ENCODE data around the gene MID1. TPM values are rescaled to one million over a fixed set of nuclear protein-coding genes. Genes with fewer than 3 reads are reported as not detected.

Gene MID1
- polyA plus RNA-seq, 1 donor: 22.2 TPM

DNA sequence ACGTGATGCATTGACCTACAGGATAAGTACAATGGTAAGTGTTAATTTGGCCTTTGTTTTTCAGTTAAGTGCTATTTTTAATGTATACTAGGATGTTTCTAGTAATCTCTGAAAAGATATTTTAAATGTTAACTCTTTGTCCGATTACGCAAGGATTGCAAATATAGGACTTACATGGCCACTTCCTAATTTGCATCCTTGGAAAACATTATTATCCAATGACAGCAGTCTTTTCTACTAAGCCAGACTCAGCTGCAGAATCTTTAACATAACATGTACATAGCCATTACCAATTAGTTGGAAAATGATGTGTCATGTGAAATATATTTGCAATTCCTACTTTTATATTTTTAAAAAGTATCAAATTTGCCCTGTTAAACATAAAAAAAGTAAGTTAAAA, 124.7 kb downstream of the MID1 start:
- DNase-seq (ENCODE audit: low read depth): no peak

DNA sequence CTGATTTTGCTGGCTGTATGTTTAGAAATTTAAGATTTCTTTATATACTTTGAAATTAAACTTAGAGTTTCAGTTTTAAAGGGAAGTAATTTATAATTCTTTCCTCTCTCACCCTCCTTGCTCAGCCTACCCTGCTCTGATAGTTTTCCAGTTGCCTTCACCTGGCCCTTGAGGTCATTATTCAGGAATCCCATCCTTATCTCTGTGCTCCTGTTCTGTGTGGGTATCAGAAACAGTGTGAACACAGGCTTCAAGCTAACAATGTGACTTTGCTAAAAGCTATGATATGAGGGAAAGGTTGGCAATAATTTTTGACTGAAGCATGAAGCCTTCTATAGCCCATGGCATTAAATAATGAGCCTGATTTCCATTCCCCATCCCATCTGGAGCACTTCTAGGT, 128.1 kb downstream of the MID1 start:
- DNase-seq (ENCODE audit: low read depth): no peak

DNA sequence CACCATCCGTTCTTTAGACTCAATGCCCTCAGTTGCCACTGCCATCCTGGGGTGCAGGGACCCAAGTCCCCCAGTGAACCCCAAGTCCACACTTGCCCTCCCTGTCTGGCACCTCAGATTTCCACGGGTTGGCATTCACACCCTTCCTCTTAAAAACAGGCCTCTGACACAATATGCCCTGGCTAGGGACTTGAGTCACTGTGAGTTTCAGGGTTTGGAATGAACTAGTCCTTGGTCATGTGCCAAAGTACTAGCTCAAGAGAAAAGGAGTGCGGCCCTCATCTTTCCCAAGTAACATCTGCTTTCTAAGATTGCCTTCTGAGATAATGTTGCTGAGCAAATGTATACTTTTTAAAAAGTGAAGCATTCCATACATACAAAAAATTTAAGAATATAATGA, 134.0 kb downstream of the MID1 start:
- no peak for DNase-seq (ENCODE audit: low read depth)

DNA sequence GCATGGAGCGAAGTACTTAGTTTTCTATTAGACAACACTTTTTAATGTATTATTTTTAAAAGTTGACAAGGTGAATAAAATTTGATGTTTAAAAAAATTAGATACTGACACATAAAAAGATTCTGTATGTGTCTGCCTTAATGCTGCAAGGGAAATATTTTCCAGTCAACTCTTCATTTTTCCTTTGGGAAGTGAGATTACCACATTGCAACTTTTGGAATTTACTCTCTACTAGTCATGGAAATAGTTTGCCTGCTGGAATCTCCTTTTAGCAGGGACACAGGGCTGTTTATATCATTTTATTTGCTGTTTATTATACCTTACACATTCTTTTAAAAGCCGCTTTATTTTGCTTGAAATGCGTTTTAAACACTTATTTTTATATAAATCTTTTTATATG, 135.1 kb downstream of the MID1 start:
- no peak for DNase-seq (ENCODE audit: low read depth)

DNA sequence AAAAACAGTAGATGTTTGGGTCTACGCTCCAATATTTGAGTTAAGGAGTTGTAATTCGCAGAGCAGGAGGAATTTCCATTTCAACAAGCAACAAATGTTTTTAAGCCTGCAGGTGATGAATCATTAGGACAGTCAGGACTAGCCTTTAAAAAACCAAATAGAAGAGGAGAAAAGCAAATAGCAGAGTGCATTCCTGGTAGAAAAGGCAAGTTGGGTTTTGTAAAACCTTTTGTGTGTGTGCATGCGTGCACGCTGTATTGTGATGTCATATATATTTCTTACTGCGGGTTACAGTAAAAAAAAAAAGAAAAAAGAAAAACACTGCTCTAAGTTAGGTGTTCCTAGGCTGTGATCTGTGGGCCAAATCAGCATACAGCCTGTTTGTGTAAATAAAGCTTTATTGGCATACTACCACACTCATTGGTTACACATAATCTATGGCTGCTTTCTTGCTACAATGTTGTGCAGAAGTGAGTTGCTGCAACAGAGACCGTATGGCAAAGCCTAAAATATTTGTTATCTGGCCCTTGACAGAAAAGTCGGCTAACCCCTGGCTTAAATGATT, 135.6 kb downstream of the MID1 start:
- DNase-seq (ENCODE audit: low read depth): no peak

DNA sequence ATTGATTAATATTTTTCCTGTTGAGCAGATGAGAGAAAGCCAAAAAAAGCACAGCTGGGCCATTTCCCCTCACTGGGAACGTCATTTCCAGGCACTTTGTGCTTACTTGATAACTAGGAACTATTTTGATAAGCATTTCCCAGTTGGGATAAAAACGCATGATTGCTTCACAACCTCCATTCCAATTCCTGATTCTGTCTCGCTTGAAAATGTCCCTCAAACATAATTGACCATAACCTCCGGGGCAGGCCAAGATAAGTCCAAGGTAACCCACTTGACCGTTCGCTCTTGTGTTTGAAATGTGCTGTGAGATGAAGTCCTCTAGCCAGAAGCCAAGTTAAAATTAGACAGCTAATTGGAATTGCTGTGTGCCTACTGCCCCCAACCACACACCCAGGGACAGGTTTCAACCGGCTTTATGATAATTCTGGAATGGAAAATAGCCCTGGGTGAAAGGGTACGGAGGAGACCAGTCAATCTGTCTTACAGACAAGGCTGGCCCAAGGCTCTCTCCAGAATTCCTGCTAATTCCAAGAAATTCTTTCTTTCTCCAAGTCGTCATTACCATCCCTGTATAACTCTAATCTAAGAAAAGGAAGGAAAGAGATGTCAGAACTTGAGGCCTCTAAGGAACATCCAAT, 137.1 kb downstream of the MID1 start:
- DNase-seq (ENCODE audit: low read depth): no peak

DNA sequence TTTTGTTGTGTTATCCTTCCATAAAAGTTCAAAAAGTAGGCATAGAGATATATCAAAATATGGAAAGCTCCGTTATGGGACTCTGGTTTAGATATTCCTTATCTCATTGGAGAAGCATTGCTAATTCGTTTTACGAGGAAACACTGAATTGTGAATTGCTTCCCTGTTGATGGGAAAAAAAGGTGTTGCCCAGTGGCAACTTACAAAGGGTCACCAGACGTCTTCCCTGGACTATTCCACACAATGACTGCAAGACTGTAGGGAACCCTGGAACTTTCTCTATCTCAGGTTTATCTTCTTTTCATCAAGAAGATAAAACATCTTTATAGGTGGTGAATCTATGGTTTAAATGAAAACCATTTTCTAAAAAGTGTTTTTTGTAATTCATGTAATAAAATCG, 137.7 kb downstream of the MID1 start:
- no peak for DNase-seq (ENCODE audit: low read depth)

DNA sequence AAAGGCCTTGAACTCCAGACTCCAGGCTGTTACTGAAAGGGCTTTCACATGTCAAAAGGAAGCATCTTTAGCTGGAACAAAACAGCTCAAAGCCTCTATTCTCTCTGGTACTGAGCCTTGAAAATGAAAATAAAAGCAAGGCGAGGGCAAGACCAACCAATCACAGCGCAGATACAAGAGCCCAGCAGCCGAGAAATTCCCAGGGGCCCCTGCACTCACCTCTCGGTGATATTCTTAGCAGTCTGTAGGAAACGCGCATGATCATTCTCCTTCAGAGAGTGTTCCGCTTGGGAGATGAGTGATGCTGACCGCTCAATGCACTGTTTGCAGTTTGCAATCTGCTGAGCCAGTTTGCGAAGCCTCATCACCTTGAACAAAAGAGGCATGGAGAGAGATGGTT, 138.1 kb downstream of the MID1 start:
- DNase-seq (ENCODE audit: low read depth): no peak

DNA sequence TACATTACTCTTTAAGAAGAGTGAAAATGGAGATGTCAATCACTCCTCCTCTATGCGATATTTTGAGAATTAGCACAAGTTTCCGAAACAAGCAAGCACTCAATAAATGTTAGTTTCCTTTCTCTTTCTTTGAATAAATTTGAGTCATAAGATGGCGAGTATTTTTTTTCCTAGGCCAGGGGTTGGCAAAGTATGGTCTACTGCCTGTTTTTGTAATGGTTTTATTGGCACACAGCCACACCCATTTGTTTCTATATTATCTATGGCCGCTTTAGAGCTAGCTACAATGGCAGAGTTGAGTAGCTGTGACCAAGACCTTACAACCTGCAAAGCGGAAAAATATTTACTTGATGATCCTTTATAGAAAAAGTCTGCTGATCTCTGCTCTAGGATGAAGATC, 139.5 kb downstream of the MID1 start:
- DNase-seq (ENCODE audit: low read depth): no peak

DNA sequence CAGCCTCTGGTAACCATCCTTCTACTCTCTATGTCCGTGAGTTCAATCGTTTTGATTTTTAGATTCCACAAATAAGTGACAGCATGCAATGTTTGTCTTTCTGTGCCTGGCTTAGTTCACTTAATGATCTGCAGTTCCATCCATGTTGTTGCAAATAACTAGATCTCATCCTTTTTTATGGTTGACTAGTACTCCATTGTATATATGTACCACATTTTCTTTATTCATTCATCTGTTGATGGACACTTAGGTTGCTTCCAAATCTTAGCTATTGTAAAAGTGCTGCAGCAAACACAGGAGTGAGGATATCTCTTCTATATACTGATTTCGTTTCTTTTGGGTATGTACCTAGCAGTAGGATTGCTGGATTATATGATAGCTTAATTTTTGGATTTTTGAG, 140.9 kb downstream of the MID1 start:
- DNase-seq (ENCODE audit: low read depth): no peak

DNA sequence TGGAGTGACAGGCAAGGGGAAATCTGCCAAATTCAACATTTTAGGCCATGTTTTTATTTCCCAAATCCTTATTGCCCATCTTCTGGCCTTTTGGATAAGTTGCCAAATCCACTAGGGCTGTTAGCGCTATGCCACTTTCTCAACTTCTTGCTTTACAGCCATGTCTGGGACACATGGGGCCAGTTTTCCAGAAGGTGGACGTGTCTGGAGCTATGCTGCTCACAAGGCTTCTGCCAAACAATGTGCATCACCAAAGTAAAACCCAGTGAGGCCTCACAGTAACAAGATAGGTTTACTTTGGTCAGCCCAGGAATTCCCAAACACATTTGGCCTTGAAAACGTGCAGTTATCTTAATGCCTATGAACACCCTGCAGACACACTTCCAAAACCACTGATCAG, 142.9 kb downstream of the MID1 start:
- DNase-seq (ENCODE audit: low read depth): no peak

DNA sequence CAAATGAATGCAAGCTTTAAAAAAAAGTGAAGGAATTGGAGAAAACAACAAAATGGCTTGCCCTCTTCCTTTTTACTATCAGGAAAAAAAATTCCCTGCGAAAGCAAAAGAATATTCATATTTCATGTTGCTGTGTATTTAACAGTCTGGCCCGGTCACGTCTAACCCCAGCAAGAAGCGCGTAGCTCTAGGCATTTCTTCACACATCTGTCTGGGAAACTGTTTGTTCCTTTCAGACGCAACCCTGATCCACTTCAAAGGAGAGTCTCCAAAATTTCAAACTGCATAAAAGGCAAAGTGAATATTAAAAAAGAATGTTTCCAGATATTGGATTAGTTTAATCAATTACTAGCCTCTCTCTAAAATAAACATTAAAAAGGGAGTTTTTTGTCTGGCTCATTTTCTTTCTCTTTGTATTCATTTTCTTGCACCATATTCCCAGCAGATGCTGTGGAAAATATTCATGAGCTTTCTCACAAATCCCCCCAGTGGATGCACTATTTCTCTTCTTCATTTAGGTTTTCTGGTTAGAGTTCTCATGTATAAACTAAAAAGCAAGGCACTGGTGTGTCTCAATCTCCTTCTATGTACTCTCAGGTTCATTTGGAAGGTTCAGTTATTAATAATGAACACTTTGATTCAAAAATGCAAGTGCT, 145.3 kb downstream of the MID1 start:
- DNase-seq (ENCODE audit: low read depth): no peak

DNA sequence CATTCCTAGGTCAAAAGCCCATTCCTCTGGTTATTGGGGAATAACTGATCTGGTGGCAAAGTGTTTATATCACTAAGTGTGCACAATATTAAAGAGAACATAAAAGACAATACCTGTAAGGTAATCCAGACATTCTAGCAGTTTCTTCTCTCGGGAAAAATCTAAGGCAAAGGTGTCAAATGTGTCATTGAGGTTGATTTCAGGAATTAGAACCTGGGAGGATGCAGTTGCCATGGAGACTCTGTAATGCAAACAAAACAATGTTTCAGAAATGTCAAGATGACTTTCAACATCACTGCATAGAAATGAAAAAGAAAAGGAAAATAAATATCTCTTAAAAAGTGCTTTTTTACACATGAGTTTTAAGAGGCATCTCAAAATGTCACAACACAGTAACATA, 145.9 kb downstream of the MID1 start:
- DNase-seq (ENCODE audit: low read depth): no peak

DNA sequence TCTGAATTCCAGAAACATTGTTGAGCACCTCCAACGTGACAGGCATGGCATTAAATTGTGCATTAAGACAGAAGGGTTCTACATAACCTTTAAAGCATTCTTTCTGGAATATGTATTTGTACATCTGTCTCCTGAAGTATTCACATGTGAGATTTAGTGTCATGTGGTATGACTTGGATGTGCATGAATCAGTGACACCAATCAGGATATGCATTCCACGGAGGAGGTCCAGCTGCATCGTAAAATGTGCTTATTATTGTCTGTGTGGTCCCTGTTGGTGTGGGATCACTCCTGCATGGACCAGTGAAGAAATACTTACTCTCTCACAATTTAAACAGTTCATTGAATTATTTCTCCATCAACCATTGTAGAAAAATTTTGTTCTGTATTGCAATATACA, 149.0 kb downstream of the MID1 start:
- no peak for DNase-seq (ENCODE audit: low read depth)

DNA sequence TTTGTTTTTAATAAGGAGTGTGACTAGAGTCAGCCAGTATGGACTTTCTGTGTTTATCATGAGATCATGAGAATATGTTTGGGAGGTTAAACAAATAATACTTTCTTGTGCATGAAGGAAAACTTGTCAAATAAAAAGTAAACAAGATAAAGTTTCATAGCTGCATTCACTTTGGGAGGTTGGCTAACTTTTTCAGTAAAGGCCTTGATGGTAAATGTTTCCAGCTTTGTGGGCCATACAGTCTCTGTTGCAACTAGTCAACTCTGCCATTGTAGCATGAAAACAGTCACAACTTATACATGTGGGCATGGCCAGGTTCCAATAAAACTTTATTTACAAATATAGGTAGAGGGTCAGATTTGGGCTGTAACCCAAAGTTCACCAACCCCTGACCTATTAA, 150.4 kb downstream of the MID1 start:
- DNase-seq (ENCODE audit: low read depth): no peak

DNA sequence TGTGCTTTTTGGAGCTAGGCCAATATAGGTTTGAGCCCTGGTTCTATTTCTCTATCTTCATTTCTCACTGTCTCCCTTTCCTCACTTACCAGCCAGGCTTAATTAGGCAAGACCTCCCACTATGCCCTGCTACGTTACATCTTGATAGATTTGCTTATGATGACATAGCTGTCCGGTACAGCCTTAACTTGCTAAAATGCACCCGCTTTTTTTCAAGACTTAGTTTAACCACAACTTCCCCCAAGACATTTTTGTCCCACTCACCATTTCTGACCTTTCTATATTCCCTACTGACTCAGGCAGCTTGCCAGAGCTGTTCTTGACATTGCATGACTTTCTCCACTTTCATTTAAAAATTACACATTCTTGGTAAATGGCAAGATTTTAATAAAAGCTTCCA, 152.6 kb downstream of the MID1 start:
- DNase-seq (ENCODE audit: low read depth): no peak

DNA sequence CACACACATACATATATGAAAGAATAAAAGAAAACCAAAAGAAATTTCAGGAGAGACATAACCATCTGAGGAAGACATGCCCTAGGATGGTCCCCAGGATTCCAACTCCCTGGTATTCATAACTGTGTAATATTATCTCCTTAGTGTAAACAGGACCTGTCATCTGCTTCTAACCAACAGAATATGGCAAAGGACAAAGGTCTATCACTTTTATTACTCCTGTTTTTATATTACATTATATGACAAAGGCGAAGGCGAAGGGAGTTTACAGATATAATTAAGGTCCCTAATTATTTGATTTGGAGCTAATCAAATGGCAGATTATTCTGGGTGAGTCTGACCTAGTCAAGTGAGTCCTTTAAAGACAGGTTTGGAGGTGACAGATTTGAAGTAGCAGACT, 155.1 kb downstream of the MID1 start:
- DNase-seq (ENCODE audit: low read depth): no peak

DNA sequence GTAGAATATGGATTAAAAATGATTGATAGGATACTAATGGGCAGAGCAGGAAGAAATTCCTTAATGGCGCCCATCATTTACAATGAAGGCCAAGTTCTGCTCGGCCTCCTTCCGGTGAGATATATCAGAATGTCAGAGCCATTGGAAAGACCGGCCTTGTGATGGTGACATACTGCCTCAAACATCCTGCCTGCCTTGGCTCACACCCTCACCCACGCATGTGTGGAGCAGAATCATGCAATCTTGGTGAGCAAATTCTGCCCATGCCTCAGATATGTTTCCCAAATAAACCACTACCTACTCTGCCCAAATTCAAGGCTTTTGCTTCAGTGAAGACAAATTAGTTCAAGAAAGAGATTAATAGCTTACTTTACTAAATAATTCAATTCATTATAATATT, 163.3 kb downstream of the MID1 start:
- no peak for DNase-seq (ENCODE audit: low read depth)

DNA sequence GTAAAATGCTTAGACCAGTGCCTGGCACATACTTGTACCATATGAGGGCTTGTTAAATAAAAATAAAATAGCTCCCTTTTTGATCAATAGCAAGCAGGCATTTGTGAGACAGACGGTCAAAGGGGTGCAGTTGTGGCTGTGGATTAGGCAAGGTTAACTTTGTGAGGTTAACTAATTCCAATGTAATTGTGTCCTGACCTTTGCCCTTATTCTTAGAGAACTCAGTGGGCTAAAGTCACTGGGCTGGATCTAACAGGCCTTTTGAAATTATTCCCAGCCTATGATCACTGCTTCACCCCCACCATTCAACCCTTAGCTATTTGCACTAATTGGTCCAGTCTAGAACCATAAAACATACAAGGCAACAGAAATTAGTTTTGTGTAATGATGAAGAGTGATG, 166.4 kb downstream of the MID1 start:
- no peak for DNase-seq (ENCODE audit: low read depth)

DNA sequence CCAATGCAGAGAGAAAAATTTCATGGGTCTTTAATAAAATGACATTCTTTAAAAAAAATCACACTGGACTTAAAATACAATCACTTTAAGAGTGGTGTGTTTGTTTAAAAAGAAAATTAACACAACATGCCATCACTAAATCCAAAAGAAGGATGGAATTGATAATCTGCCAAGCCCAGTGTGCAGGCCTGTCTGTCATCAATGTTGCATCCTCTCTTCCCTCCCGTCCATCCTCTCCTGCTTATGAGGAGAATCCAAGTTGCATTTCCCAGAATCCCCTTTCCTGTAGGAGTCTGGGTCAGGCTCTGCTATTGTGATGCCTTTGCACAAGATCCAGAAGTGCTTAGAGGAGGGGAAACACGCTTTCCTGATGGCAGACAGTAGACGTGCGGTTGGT, 169.4 kb downstream of the MID1 start:
- no peak for DNase-seq (ENCODE audit: low read depth)

DNA sequence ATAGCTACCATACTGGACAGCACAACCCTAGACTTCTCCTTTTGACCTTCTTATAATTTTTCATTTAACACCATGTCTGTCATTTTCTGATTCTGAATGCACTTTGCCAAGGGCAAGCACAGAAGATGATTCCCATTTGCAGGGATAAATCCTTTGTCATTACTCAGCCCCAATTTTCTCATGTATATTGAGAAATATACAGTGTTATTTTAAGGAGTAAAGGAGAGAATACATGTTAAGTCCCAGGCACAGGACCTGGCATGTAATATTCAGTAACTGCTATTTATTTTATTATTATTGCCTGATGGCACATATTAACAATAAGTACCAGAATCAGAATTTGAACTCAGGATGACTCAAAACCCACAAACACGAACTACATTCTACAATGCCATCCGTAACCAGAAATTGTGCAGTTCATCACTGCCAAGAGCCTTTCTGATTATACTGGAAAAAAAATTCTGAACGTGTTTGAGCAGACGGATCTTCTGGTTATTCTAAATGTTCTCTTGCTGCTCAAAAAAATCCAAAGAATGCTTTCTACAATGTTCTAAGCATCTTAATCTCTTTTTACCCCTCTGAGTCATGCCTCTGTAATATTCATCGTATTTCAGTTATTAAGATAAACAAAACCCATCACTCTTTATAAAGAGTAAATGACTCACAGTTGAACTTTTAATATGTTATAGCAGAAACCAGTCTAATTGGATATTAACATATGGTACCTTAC, 170.0 kb downstream of the MID1 start:
- no peak for DNase-seq (ENCODE audit: low read depth)

DNA sequence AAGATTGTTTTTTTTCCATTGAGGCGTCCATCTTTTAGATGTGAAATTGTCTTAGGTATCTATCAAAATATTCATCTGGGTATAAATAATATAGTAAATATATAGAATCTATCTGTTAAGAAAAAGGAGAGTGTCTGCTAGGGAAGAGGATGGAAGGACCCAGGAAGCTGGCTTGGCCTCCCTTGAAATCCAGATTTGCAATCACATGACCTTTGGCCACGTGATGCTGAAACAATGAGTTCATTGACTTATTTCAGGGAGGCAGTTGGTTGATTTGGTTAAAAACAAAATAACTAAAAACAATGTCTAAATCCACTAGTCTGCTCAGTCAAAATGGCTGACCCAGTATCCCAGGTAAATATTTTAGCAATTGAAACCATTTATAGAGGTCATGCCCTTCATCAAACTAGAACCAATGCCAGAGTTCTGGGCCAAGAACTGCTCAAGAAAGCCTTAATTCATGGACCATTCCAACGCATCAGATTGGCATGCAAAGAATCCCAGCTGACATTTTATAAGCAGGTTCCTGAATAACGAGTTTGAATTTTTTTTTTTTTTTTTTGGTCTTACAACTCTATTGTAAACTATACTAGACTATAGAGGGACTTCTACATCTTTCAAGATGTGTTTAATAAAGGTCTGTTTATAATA, 172.7 kb downstream of the MID1 start:
- DNase-seq (ENCODE audit: low read depth): no peak

DNA sequence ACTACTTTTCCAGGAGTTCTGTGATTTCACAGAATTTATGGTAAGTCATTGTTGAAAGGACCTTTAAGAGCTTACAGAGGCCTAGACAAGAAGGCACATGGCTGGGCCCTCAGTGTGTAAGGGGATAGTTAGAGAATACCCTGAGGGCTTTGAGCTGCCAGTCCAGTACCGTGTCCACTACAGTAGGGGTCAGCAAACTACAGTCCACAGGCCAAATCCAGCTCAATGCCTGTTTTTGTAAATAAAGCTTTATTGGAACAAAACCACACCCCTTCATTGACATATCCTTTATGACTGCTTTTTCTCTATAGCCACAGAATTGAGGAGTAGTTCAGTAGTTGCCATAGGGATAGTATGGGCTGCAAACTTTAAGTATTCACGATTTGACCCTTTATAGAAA, 176.2 kb downstream of the MID1 start:
- no peak for DNase-seq (ENCODE audit: low read depth)
